Thoracic aorta (tissue), 2 donors: Measurements from ENCODE around the gene MPV17L2. TPM values are rescaled to one million over a fixed set of nuclear protein-coding genes. Genes with fewer than 3 reads are reported as not detected.

Experiments
- ATAC-seq: fragments of 150-250 bp; one replicate; pipeline ENCODE4 v1.8.0; 2017; ENCODE audit warnings: low read depth; ENCODE audit not compliant: insufficient number of reproducible peaks, low FRiP score
- DNase-seq: peaks from one replicate; pipeline ENCODE4 v3.0.0-alpha.2; 2020; ENCODE audit warnings: low spot score
- H3K27ac ChIP-seq, 2 donors: fragments of 200-600 bp; sonication (generic); 1 replicate in 1 of 2; 2 replicates in 1 of 2; pipeline ENCODE4 v1.5.1; 2016; ENCODE audit warnings: mild to moderate bottlenecking in 2 of 2, moderate library complexity in 2 of 2
- H3K27me3 ChIP-seq: fragments of 200-600 bp; sonication (generic); replicated peaks from 2 replicates; pipeline ENCODE4 v1.6.0; 2016; ENCODE audit warnings: mild to moderate bottlenecking; ENCODE audit not compliant: insufficient read depth
- H3K36me3 ChIP-seq: fragments of 200-600 bp; sonication (generic); one replicate; pipeline ENCODE4 v1.5.1; 2016
- H3K4me1 ChIP-seq, 2 donors: fragments of 200-600 bp; sonication (generic); 1 replicate in 1 of 2; 2 replicates in 1 of 2; pipeline versions ENCODE4 v1.5.1 to v1.6.0; 2016; ENCODE audit warnings: low read depth in 2 of 2, mild to moderate bottlenecking in 1 of 2; ENCODE audit not compliant: control insufficient read depth in 1 of 2
- H3K4me3 ChIP-seq: fragments of 200-600 bp; sonication (generic); 2 replicates; pipeline ENCODE4 v1.5.1; 2016; ENCODE audit warnings: mild to moderate bottlenecking
- H3K9me3 ChIP-seq: fragments of 200-600 bp; sonication (generic); 2 replicates; pipeline ENCODE4 v1.5.1; 2016
- total RNA-seq, 2 donors: library from RNA; depleted of rRNA; stranded (reverse); fragments of >200 nt; gene quantifications; one replicate each; pipeline versions ENCODE4 v1.1.0 to v1.2.3, GENCODE V29; 2016
- TF ChIP-seq, protein P1 (sequence below): fragments of 200-600 bp; sonication (generic); IDR thresholded peaks from one replicate; pipeline ENCODE4 v1.5.1; 2019; ENCODE audit warnings: antibody characterized with exemption

MPV17L2 gene
- total RNA-seq, 2 donors from 2014 or later, result 10.6 to 16.1 TPM

GRCh38 chr19:18218159-18218558 is 25.1 kb downstream of the MPV17L2 start:
- TF ChIP-seq, protein P1, sequence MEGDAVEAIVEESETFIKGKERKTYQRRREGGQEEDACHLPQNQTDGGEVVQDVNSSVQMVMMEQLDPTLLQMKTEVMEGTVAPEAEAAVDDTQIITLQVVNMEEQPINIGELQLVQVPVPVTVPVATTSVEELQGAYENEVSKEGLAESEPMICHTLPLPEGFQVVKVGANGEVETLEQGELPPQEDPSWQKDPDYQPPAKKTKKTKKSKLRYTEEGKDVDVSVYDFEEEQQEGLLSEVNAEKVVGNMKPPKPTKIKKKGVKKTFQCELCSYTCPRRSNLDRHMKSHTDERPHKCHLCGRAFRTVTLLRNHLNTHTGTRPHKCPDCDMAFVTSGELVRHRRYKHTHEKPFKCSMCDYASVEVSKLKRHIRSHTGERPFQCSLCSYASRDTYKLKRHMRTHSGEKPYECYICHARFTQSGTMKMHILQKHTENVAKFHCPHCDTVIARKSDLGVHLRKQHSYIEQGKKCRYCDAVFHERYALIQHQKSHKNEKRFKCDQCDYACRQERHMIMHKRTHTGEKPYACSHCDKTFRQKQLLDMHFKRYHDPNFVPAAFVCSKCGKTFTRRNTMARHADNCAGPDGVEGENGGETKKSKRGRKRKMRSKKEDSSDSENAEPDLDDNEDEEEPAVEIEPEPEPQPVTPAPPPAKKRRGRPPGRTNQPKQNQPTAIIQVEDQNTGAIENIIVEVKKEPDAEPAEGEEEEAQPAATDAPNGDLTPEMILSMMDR, result no peak

DNA sequence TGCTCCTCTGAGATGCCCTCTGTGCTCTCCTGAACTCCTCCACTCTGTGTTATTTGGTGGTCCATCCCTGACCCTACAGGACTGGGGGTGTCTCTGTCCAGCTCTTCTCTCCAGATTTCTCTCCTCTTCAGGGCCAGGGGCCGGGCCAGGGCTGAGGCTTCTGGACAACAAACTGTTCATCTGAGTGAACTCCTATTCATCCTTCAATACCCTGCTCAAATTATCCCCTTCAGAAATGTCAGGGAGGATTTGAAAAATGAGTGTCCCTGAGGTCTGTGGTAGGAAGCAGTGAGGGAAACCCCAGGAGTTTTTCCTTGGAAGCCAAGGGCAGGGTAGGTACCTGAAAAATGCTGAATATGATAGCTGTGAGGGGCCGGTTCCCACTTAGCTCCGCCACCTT is 25.6 kb downstream of the MPV17L2 start:
- H3K4me1 ChIP-seq, result no peaks in the 10 kb centered on the region
- no peak for ATAC-seq
- no peaks in the 10 kb centered on the region for H3K27me3 ChIP-seq

More at GRCh38 chr19:18218159-18218558, 25.1 kb downstream of the MPV17L2 start:
- no peak overlapping the region for H3K4me3 ChIP-seq
- no peaks in the 10 kb centered on the region for H3K36me3 ChIP-seq
- DNase-seq (no peak), ATAC-seq (no peak)
- H3K4me1 ChIP-seq, result no peaks in the 10 kb centered on the region
- H3K9me3 ChIP-seq, result no peaks in the 10 kb centered on the region
- no peaks in the 10 kb centered on the region for H3K27me3 ChIP-seq
- H3K27ac ChIP-seq, result no peak overlapping the region

GRCh38 chr19:18219911-18220631 is 27.1 kb downstream of the MPV17L2 start:
- H3K9me3 ChIP-seq, result no peaks in the 10 kb centered on the region

More for the DNA sequence above, 25.6 kb downstream of the MPV17L2 start:
- no peak overlapping the region for H3K4me3 ChIP-seq
- H3K9me3 ChIP-seq, result no peaks in the 10 kb centered on the region
- no peaks in the 10 kb centered on the region for H3K36me3 ChIP-seq
- no peak overlapping the region for H3K27ac ChIP-seq
- TF ChIP-seq, protein P1, result no peak
- DNase-seq, result no peak

GRCh38 chr19:18220632-18221275 is 27.7 kb downstream of the MPV17L2 start:
- H3K4me3 ChIP-seq, result no peak overlapping the region
- no peaks in the 10 kb centered on the region for H3K9me3 ChIP-seq
- DNase-seq (no peak), ATAC-seq (no peak)
- peaks cover 9% of the 10 kb centered on the region for H3K27me3 ChIP-seq
- peaks cover 9 to 17% of the 10 kb centered on the region in 2 donors for H3K4me1 ChIP-seq
- no peaks in the 10 kb centered on the region for H3K36me3 ChIP-seq
- H3K27ac ChIP-seq, result no peak overlapping the region
- TF ChIP-seq, protein P1, result no peak

More at GRCh38 chr19:18219911-18220631, 27.1 kb downstream of the MPV17L2 start:
- Histone ChIP-seq H3K4me1 (peaks cover 8 to 10% of the 10 kb centered on the region in 2 donors), H3K27ac (no peak overlapping the region), H3K4me3 (no peak overlapping the region), H3K27me3 (peaks cover 4% of the 10 kb centered on the region), H3K36me3 (no peaks in the 10 kb centered on the region)
- TF ChIP-seq, protein P1, result no peak
- ATAC-seq, result no peak
- DNase-seq, result no peak
